NT2/D1 (cell line): ENCODE results near the gene NBAS.

Experiments used
- DNase-seq: peaks from one replicate; pipeline ENCODE4 v3.0.0-alpha.2; 2011; ENCODE audit warnings: low read depth, low spot score
- H3K27me3 ChIP-seq: 2 replicates; pipeline ENCODE4 v1.6.0; 2011; ENCODE audit warnings: mild to moderate bottlenecking; ENCODE audit not compliant: insufficient read length, insufficient read depth
- H3K36me3 ChIP-seq: 2 replicates; pipeline ENCODE4 v1.6.1; 2011; ENCODE audit warnings: mild to moderate bottlenecking, low read length, mixed read lengths; ENCODE audit not compliant: insufficient read depth, insufficient read length
- H3K4me1 ChIP-seq: 2 replicates; pipeline ENCODE4 v1.5.1; 2011; ENCODE audit not compliant: insufficient read depth, insufficient read length
- H3K4me3 ChIP-seq: 2 replicates; pipeline ENCODE4 v1.5.1; 2011; ENCODE audit warnings: low read depth; ENCODE audit not compliant: insufficient read length
- H3K9ac ChIP-seq: 2 replicates; pipeline ENCODE4 v1.6.0; 2011; ENCODE audit warnings: low read depth; ENCODE audit not compliant: insufficient read length
- H3K9me3 ChIP-seq: 2 replicates; pipeline ENCODE4 v1.5.1; 2011; ENCODE audit warnings: mild to moderate bottlenecking, low read length; ENCODE audit not compliant: insufficient read depth
- SUZ12 ChIP-seq: IDR thresholded peaks from 2 replicates; pipeline ENCODE4 v1.6.1; 2011; ENCODE audit not compliant: insufficient read length, insufficient read depth; ENCODE audit errors: extremely low read depth
- YY1 ChIP-seq: IDR thresholded peaks from 2 replicates; pipeline ENCODE4 v1.6.1; 2011; ENCODE audit not compliant: insufficient read length, insufficient read depth
- ZNF274 ChIP-seq: IDR thresholded peaks from 2 replicates; pipeline ENCODE4 v1.6.1; 2011; ENCODE audit warnings: mild to moderate bottlenecking, low read depth, low read length

Gene NBAS

DNA sequence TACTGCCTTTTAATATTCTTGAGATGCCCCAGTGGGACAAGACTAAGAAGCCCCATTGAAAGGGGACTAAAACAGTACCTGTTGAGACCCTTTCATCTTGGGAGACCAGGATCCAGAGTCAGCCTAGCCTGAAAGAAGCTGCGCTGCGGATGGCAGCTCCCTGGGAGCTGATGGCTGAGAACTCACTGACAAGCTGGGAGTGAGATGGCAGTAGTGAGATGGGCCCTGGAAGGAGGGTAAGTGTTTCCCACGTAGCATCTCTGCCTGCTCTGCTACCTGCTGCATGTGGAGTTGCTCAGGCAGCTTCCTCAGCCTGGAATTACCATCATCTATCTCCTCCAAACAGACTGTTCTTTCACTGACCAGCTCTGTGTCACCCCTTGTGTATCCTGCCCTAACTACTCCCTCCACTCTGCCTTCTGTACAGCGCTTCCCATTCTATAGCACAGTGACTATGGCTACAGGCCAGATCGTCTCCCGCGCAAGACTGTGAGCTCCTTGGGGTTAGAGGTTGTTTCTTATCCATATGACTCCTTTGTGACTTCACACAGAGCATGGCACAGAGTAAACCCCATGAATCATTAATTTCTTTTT, 330.4 kb downstream of the NBAS start:
- no peaks in the 10 kb centered on the region for H3K27me3 ChIP-seq
- no peak overlapping the region for H3K9ac ChIP-seq
- H3K36me3 ChIP-seq: peaks cover 6% of the 10 kb centered on the region
- no peaks in the 10 kb centered on the region for H3K9me3 ChIP-seq
- no peak for DNase-seq
- no peak for TF ChIP-seq YY1
- no peak for TF ChIP-seq SUZ12
- no peak for TF ChIP-seq ZNF274
- H3K4me3 ChIP-seq: no peak overlapping the region
- peaks cover 2% of the 10 kb centered on the region for H3K4me1 ChIP-seq

DNA sequence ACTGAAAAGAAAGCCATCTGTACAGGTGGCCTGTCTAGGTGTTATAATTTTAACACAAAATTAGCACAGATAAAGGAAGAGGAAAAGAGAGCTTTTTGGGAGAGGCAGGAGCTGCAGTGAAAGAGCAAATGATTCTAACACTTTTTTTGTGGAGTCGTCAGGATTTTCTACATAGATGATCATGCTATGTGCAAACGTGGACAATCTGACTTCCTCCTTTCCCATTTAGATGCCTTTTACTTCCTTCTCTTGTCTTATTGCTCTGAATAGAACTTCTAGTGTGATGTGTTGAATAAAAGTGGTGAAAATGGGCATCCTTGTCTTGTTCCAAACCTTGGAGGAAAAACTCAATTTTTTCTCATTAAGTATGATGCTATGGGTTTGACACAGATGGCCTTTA, 334.5 kb downstream of the NBAS start:
- no peaks in the 10 kb centered on the region for H3K36me3 ChIP-seq
- TF ChIP-seq ZNF274 (no peak), SUZ12 (no peak), YY1 (no peak)
- no peak overlapping the region for H3K9ac ChIP-seq
- no peaks in the 10 kb centered on the region for H3K9me3 ChIP-seq
- no peak for DNase-seq
- no peak overlapping the region for H3K4me3 ChIP-seq
- H3K4me1 ChIP-seq: peaks cover 2% of the 10 kb centered on the region
- H3K27me3 ChIP-seq: no peaks in the 10 kb centered on the region

DNA sequence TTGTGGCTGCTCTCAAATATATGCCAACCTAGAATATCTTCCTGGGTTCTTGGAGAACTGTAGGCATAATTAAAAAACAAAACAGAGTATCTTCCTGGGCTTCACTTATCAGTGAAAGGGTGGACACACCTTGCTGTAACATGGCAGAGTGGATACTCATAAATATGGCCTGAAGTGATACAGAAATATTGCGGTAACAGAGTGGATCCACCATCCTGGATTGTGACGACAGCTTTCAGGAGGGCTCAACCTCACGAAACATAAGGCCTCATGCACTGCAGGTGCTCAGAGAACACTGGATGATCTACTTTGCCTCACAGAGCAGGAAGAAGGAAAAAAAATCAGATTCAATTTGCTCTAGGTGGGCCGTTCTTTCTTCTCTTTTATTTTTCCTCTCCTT, 336.0 kb downstream of the NBAS start:
- no peak for TF ChIP-seq YY1
- TF ChIP-seq SUZ12: no peak
- TF ChIP-seq ZNF274: no peak
- Histone ChIP-seq H3K36me3 (no peaks in the 10 kb centered on the region), H3K9ac (no peak overlapping the region), H3K4me1 (no peaks in the 10 kb centered on the region), H3K4me3 (no peak overlapping the region), H3K27me3 (no peaks in the 10 kb centered on the region), H3K9me3 (no peaks in the 10 kb centered on the region; the same call in 1 of the 2 replicates)
- DNase-seq: no peak

DNA sequence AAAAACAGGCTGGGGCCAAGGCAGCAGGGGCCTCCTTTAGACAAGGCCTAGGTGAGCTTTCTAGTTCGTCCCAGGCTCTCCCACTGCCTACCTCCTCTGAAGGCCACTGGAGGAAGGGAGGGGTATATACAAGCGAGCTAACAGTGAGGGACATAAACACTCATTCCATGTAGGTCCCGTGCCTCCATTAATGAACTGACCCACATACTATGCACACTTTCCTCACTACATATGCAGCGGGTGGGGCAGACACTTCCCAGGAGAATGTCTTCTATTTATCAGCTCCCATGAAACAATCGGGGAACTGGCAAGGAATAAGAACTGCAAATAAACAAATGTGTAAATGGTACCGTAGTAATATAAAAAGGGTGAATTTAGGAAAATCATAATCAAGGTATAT, 336.5 kb downstream of the NBAS start:
- Histone ChIP-seq H3K4me1 (no peaks in the 10 kb centered on the region), H3K36me3 (no peaks in the 10 kb centered on the region), H3K9ac (no peak overlapping the region), H3K27me3 (no peaks in the 10 kb centered on the region), H3K4me3 (no peak overlapping the region), H3K9me3 (no peaks in the 10 kb centered on the region; the same call in 1 of the 2 replicates)
- no peak for DNase-seq
- TF ChIP-seq ZNF274 (no peak), YY1 (no peak), SUZ12 (no peak)

DNA sequence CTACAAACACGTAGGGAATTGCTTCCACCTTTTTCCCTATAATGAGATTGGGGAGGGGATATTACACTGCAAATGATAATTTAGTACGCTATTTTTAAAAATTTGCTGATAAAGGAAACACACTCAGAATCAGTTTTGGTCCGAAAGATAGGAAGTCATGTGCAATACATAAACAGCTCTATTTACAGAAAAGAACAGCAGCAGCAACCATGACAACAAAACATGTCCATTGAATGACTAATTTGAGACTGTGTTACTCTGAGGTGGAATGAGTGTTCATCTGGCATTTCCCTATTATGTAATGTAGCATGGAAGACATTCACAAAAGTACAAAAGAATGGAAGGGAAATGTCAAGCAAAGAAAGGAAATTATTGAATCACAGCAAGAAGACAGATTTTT, 337.2 kb downstream of the NBAS start:
- no peaks in the 10 kb centered on the region for H3K36me3 ChIP-seq
- H3K27me3 ChIP-seq: no peaks in the 10 kb centered on the region
- no peak overlapping the region for H3K9ac ChIP-seq
- no peak for TF ChIP-seq ZNF274
- TF ChIP-seq SUZ12: no peak
- TF ChIP-seq YY1: no peak
- no peaks in the 10 kb centered on the region for H3K4me1 ChIP-seq
- H3K4me3 ChIP-seq: no peak overlapping the region
- no peak for DNase-seq
- H3K9me3 ChIP-seq: no peaks in the 10 kb centered on the region; the same call in 1 of the 2 replicates

DNA sequence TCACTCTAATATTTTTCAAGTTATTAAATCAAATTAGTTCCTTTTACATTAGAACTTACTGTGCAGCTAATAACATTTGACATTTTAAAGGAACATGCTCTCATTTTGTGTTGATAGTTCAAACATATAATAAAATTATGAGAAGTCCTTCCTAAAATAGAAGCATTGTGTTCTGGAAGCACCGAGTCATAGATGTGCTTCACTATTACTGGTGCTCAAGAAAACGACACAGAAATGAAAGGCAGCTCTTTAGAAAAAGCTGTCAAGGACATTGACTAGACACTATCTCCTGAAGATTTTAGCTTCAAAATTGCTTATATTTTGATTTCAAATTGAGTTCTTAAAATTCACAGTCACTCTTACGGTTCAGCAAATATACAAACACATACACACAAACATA, 338.3 kb downstream of the NBAS start:
- TF ChIP-seq ZNF274 (no peak), YY1 (no peak), SUZ12 (no peak)
- Histone ChIP-seq H3K9me3 (no peaks in the 10 kb centered on the region; the same call in 1 of the 2 replicates), H3K36me3 (no peaks in the 10 kb centered on the region), H3K27me3 (no peaks in the 10 kb centered on the region), H3K9ac (no peak overlapping the region), H3K4me3 (no peak overlapping the region), H3K4me1 (no peaks in the 10 kb centered on the region)
- DNase-seq: no peak

DNA sequence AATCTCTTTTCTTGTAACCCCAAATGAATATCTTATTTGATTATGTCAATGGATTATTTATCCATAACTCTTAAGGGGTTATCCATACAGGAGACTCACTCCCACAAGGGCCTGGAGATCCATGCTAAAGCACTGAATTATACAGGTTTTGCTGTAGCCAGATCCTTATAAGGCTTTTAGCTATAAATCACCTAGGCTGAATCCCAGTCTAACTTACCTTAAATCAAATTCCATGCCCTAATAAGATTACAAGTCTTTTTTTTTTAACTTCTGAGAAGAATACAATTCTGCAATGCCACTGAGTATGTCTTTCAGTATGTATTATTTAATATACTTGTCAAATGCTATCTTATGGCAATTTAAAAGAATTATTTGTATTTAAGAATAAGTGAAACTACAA, 340.5 kb downstream of the NBAS start:
- H3K9ac ChIP-seq: no peak overlapping the region
- TF ChIP-seq SUZ12 (no peak), YY1 (no peak), ZNF274 (no peak)
- no peaks in the 10 kb centered on the region; the same call in 1 of the 2 replicates for H3K9me3 ChIP-seq
- no peak overlapping the region for H3K4me3 ChIP-seq
- DNase-seq: no peak
- H3K4me1 ChIP-seq: no peaks in the 10 kb centered on the region
- no peaks in the 10 kb centered on the region for H3K27me3 ChIP-seq
- no peaks in the 10 kb centered on the region for H3K36me3 ChIP-seq

DNA sequence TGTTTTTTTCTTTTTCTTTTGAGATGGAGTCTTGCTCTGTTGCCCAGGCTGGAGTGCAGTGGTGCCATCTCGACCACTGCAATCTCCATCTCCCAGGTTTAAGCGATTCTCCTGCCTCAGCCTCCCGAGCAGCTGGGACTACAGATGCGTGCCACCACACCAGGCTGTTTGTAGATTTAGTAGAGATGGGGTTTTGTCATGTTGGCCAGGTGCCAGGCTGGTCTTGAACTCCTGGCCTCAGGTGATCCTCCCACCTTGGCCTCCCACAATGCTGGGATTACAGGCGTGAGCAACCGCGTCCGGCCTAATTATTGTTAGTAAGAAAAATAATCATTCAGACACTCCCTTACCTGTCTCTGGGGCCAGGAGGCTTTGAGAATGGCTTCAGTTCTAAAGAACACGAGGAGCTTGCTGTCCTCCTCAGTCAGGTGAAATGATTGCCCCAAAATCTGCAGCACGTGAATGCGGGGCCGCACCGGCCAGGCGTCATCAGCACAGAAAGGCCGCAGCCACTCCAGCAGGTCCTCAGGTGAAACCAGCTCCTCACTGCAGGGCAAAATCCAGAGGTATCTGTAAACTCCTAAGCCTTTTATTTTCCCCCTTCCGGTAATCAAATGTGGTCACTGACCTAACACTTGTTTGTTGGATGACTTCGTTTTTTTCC, 342.6 kb downstream of the NBAS start:
- TF ChIP-seq YY1 (no peak), SUZ12 (no peak), ZNF274 (no peak)
- H3K4me1 ChIP-seq: no peaks in the 10 kb centered on the region
- no peak for DNase-seq
- no peaks in the 10 kb centered on the region; the same call in 1 of the 2 replicates for H3K9me3 ChIP-seq
- no peak overlapping the region for H3K9ac ChIP-seq
- no peak overlapping the region for H3K4me3 ChIP-seq
- H3K36me3 ChIP-seq: no peaks in the 10 kb centered on the region
- no peaks in the 10 kb centered on the region for H3K27me3 ChIP-seq
